CD8-positive, alpha-beta memory T cell (primary cell): ENCODE results near the gene DTNB. TPM values are rescaled to one million over a fixed set of nuclear protein-coding genes. Genes with fewer than 3 reads are reported as not detected.

Source experiments
- CTCF ChIA-PET: fragments of 350-600 bp; sonication (Branson Sonifier 250); formaldehyde crosslinking; loops from one replicate; lab custom pipeline; 2021; ENCODE audit warnings: antibody characterized with exemption; lab: Charles Lee
- POLR2A ChIA-PET: fragments of 350-600 bp; sonication (Branson Sonifier 250); formaldehyde crosslinking; loops from one replicate; lab custom pipeline; 2021; ENCODE audit warnings: antibody characterized with exemption; lab: Charles Lee
- DNase-seq, 5 donors: peaks; one replicate each; pipeline versions ENCODE4 v3.0.0 to v3.0.0-alpha.2; 2020 to 2022; ENCODE audit warnings: mixed read lengths in 1 of 5
- H3K27ac ChIP-seq: one replicate; pipeline ENCODE4 v1.7.0; 2013; ENCODE audit warnings: low read depth, mild to moderate bottlenecking, low read length, moderate library complexity
- H3K27me3 ChIP-seq: 2 replicates; pipeline ENCODE4 v1.7.0; 2013; ENCODE audit warnings: low read length, mild to moderate bottlenecking; ENCODE audit not compliant: insufficient read depth, poor library complexity, severe bottlenecking
- H3K36me3 ChIP-seq: 2 replicates; pipeline ENCODE4 v1.7.0; 2013; ENCODE audit warnings: mild to moderate bottlenecking, low read length, moderate library complexity; ENCODE audit not compliant: insufficient read depth
- H3K4me1 ChIP-seq: 2 replicates; pipeline ENCODE4 v1.7.0; 2013; ENCODE audit warnings: mild to moderate bottlenecking, low read length, moderate library complexity; ENCODE audit not compliant: insufficient read depth
- H3K4me3 ChIP-seq: 2 replicates; pipeline ENCODE4 v1.7.0; 2013; ENCODE audit warnings: mild to moderate bottlenecking, low read length
- H3K9me3 ChIP-seq: 2 replicates; pipeline ENCODE4 v1.7.0; 2013; ENCODE audit warnings: mild to moderate bottlenecking, low read length
- H3K27ac Mint-ChIP-seq, 8 donors: one replicate each; pipeline ENCODE4 v1.8.0; 2020 to 2021; ENCODE audit warnings: mixed read lengths in 8 of 8, mild to moderate bottlenecking in 6 of 8, inconsistent platforms in 3 of 8, moderate library complexity in 3 of 8
- H3K27me3 Mint-ChIP-seq, 2 donors: one replicate each; pipeline ENCODE4 v1.8.0; 2020 to 2021; ENCODE audit warnings: mixed read lengths in 2 of 2, mild to moderate bottlenecking in 1 of 2, moderate library complexity in 1 of 2
- H3K36me3 Mint-ChIP-seq, 3 donors: one replicate each; pipeline ENCODE4 v1.8.0; 2020 to 2021; ENCODE audit warnings: mixed read lengths in 3 of 3, inconsistent platforms in 1 of 3, mild to moderate bottlenecking in 1 of 3
- H3K4me1 Mint-ChIP-seq, 3 donors: one replicate each; pipeline ENCODE4 v1.8.0; 2020 to 2021; ENCODE audit warnings: mixed read lengths in 3 of 3, inconsistent platforms in 1 of 3, mild to moderate bottlenecking in 1 of 3
- H3K4me3 Mint-ChIP-seq, 7 donors: one replicate each; pipeline ENCODE4 v1.8.0; 2020 to 2021; ENCODE audit warnings: mixed read lengths in 7 of 7, mild to moderate bottlenecking in 6 of 7, moderate library complexity in 4 of 7, inconsistent platforms in 2 of 7
- H3K9me3 Mint-ChIP-seq, 5 donors: one replicate each; pipeline ENCODE4 v1.8.0; 2020 to 2022; ENCODE audit warnings: mixed read lengths in 5 of 5, mild to moderate bottlenecking in 3 of 5, moderate library complexity in 2 of 5, inconsistent platforms in 1 of 5
- polyA plus RNA-seq: library from polyadenylated mRNA; unstranded; fragments of 300-500 nt; fragmentation: Illumina TruSeq; gene quantifications from one replicate; pipeline ENCODE4 v1.2.3, GENCODE V29; 2021
- total RNA-seq, 2 experiments: library from RNA; stranded (reverse); gene quantifications; one replicate each; pipeline ENCODE4 v1.2.3, GENCODE V29; 2021

Gene DTNB
- total and polyA plus RNA-seq, 3 experiments from 2014 or later = 15.2 to 19.4 (median 16.8) TPM

GRCh38 chr2:25380586-25381375 lies 292.6 kb downstream of the DTNB start:
- Mint-ChIP-seq H3K27me3 (peaks cover 0 to 3% of the 10 kb centered on the region in 2 donors), H3K4me3 (no peak overlapping the region), H3K9me3 (peaks cover 0 to 2% (median 0%) of the 10 kb centered on the region in 5 donors), H3K4me1 (peaks cover 22 to 37% (median 35%) of the 10 kb centered on the region in 3 donors), H3K36me3 (peaks cover 6 to 15% (median 8%) of the 10 kb centered on the region in 3 donors), H3K27ac (peak overlapping the region in 1 of 8 donors; percentile 34)
- ChIA-PET POLR2A (interaction anchor here (1.5 kb wide), 1 partner anchor 19 kb away, joined by 4 read pairs; no protein-coding TSS in a partner anchor), CTCF (interaction anchor here (2.4 kb wide), 1 partner anchor 18 kb away, joined by 10 read pairs; no protein-coding TSS in a partner anchor)
- H3K27ac ChIP-seq = no peak overlapping the region
- no peaks in the 10 kb centered on the region for H3K36me3 ChIP-seq
- no peak for DNase-seq
- H3K9me3 ChIP-seq = no peaks in the 10 kb centered on the region
- no peaks in the 10 kb centered on the region for H3K27me3 ChIP-seq
- no peak overlapping the region for H3K4me3 ChIP-seq
- H3K4me1 ChIP-seq = peaks cover 36% of the 10 kb centered on the region

- no peak for DNase-seq
- POLR2A ChIA-PET = interaction anchor here (1.5 kb wide), 1 partner anchor 18 kb away, joined by 4 read pairs; no protein-coding TSS in a partner anchor
- H3K4me3 Mint-ChIP-seq = no peak overlapping the region
These were observed 293.4 kb downstream of the DTNB start for GRCh38 chr2:25380023-25380422.

GRCh38 chr2:25379535-25379934 lies 293.8 kb downstream of the DTNB start:
- DNase-seq = no peak
- Mint-ChIP-seq H3K9me3 (peaks cover 0 to 2% (median 0%) of the 10 kb centered on the region in 5 donors), H3K27ac (peak overlapping the region in 2 of 8 donors; percentile 59 to 61), H3K36me3 (peaks cover 5 to 15% (median 6%) of the 10 kb centered on the region in 3 donors), H3K4me3 (no peak overlapping the region), H3K27me3 (peaks cover 0 to 3% of the 10 kb centered on the region in 2 donors), H3K4me1 (peaks cover 22 to 37% (median 35%) of the 10 kb centered on the region in 3 donors)
- Histone ChIP-seq H3K4me3 (no peak overlapping the region), H3K9me3 (no peaks in the 10 kb centered on the region), H3K27ac (no peak overlapping the region), H3K27me3 (no peaks in the 10 kb centered on the region), H3K36me3 (no peaks in the 10 kb centered on the region), H3K4me1 (peaks cover 36% of the 10 kb centered on the region)
- ChIA-PET POLR2A (interaction anchor here (1.5 kb wide), 1 partner anchor 17 kb away, joined by 4 read pairs; no protein-coding TSS in a partner anchor), CTCF (interaction anchor here (2.4 kb wide), 1 partner anchor 17 kb away, joined by 10 read pairs; no protein-coding TSS in a partner anchor)

More at GRCh38 chr2:25380023-25380422, 293.4 kb downstream of the DTNB start:
- H3K9me3 Mint-ChIP-seq = peaks cover 0 to 2% (median 0%) of the 10 kb centered on the region in 5 donors
- peak overlapping the region in 1 of 8 donors; percentile 59 for H3K27ac Mint-ChIP-seq
- peaks cover 0 to 3% of the 10 kb centered on the region in 2 donors for H3K27me3 Mint-ChIP-seq
- Histone ChIP-seq H3K27me3 (no peaks in the 10 kb centered on the region), H3K4me3 (no peak overlapping the region), H3K9me3 (no peaks in the 10 kb centered on the region), H3K4me1 (peaks cover 36% of the 10 kb centered on the region), H3K27ac (no peak overlapping the region), H3K36me3 (no peaks in the 10 kb centered on the region)
- peaks cover 5 to 15% (median 6%) of the 10 kb centered on the region in 3 donors for H3K36me3 Mint-ChIP-seq
- CTCF ChIA-PET = interaction anchor here (2.4 kb wide), 1 partner anchor 18 kb away, joined by 10 read pairs; no protein-coding TSS in a partner anchor
- peaks cover 22 to 37% (median 35%) of the 10 kb centered on the region in 3 donors for H3K4me1 Mint-ChIP-seq

- H3K4me3 ChIP-seq = no peak overlapping the region
- peak overlapping the region in 5 of 8 donors; percentile 42 to 80 (median 59) for H3K27ac Mint-ChIP-seq
- ChIA-PET CTCF (interaction anchor here (8.9 kb wide), 1 partner anchor 17 kb away, joined by 116 read pairs; no protein-coding TSS in a partner anchor), POLR2A (interaction anchor here (0.7 kb wide), 1 partner anchor 282 kb away, joined by 3 read pairs; no protein-coding TSS in a partner anchor)
- DNase-seq = no peak
- no peaks in the 10 kb centered on the region for H3K36me3 ChIP-seq
- peaks cover 0 to 2% (median 0%) of the 10 kb centered on the region in 5 donors for H3K9me3 Mint-ChIP-seq
- H3K4me1 ChIP-seq = peaks cover 36% of the 10 kb centered on the region
- H3K27me3 ChIP-seq = no peaks in the 10 kb centered on the region
- peaks cover 22 to 37% (median 35%) of the 10 kb centered on the region in 3 donors for H3K4me1 Mint-ChIP-seq
- peak overlapping the region in 2 of 7 donors; percentile 35 to 68 for H3K4me3 Mint-ChIP-seq
- no peak overlapping the region for H3K27ac ChIP-seq
- H3K27me3 Mint-ChIP-seq = peaks cover 0 to 3% of the 10 kb centered on the region in 2 donors
- H3K36me3 Mint-ChIP-seq = peaks cover 0 to 15% (median 2%) of the 10 kb centered on the region in 3 donors
- no peaks in the 10 kb centered on the region for H3K9me3 ChIP-seq
These were observed 294.5 kb downstream of the DTNB start for GRCh38 chr2:25378731-25379490.

GRCh38 chr2:25377822-25378421 lies 295.5 kb downstream of the DTNB start:
- H3K4me1 Mint-ChIP-seq = peaks cover 22 to 37% (median 35%) of the 10 kb centered on the region in 3 donors
- DNase-seq = no peak
- Histone ChIP-seq H3K4me1 (peaks cover 36% of the 10 kb centered on the region), H3K27ac (no peak overlapping the region), H3K9me3 (no peaks in the 10 kb centered on the region), H3K4me3 (no peak overlapping the region), H3K36me3 (no peaks in the 10 kb centered on the region), H3K27me3 (no peaks in the 10 kb centered on the region)
- CTCF ChIA-PET = interaction anchor here (1.1 to 8.9 kb wide), 4 partner anchors 8 to 86 kb away, joined by 3 to 116 read pairs (median 6); no protein-coding TSS in a partner anchor
- H3K4me3 Mint-ChIP-seq = peak overlapping the region in 6 of 7 donors; percentile 23 to 93 (median 82)
- peaks cover 0 to 15% (median 2%) of the 10 kb centered on the region in 3 donors for H3K36me3 Mint-ChIP-seq
- peaks cover 0 to 2% (median 0%) of the 10 kb centered on the region in 5 donors for H3K9me3 Mint-ChIP-seq
- POLR2A ChIA-PET = interaction anchor here (2.8 kb wide), 1 partner anchor 16 kb away, joined by 25 read pairs; no protein-coding TSS in a partner anchor
- peaks cover 0 to 3% of the 10 kb centered on the region in 2 donors for H3K27me3 Mint-ChIP-seq
- peak overlapping the region; percentile 60 to 95 (median 91) for H3K27ac Mint-ChIP-seq

GRCh38 chr2:25376750-25377621 lies 296.4 kb downstream of the DTNB start:
- ChIA-PET CTCF (interaction anchor here (0.9 to 8.9 kb wide), 20 partner anchors 8 to 154 kb away, joined by 3 to 116 read pairs (median 4); partner anchors contain the start of gene DNMT3A), POLR2A (interaction anchor here (1.6 to 2.8 kb wide), 2 partner anchors 15 to 34 kb away, joined by 3 to 25 read pairs; no protein-coding TSS in a partner anchor)
- Mint-ChIP-seq H3K4me1 (peaks cover 22 to 37% (median 35%) of the 10 kb centered on the region in 3 donors), H3K4me3 (peak overlapping the region; percentile 9 to 93 (median 81)), H3K9me3 (peaks cover 0 to 2% (median 0%) of the 10 kb centered on the region in 5 donors), H3K27ac (peak overlapping the region; percentile 60 to 95 (median 91)), H3K36me3 (peaks cover 0 to 12% (median under 1%) of the 10 kb centered on the region in 3 donors), H3K27me3 (peaks cover 0 to 3% of the 10 kb centered on the region in 2 donors)
- peaks cover 36% of the 10 kb centered on the region for H3K4me1 ChIP-seq
- H3K36me3 ChIP-seq = no peaks in the 10 kb centered on the region
- peak; percentile 89 to 97 (median 93) for DNase-seq
- no peaks in the 10 kb centered on the region for H3K9me3 ChIP-seq
- H3K27me3 ChIP-seq = no peaks in the 10 kb centered on the region
- peak overlapping the region; percentile 49 for H3K4me3 ChIP-seq
- peak overlapping the region; percentile 63 for H3K27ac ChIP-seq
